ENCODE measurements around the gene PIP5K1B. TPM values are rescaled to one million over a fixed set of nuclear protein-coding genes. Genes with fewer than 3 reads are reported as not detected.

Gene PIP5K1B
- total RNA-seq, 1 experiment from 2014 or later: 5.2 TPM

DNA sequence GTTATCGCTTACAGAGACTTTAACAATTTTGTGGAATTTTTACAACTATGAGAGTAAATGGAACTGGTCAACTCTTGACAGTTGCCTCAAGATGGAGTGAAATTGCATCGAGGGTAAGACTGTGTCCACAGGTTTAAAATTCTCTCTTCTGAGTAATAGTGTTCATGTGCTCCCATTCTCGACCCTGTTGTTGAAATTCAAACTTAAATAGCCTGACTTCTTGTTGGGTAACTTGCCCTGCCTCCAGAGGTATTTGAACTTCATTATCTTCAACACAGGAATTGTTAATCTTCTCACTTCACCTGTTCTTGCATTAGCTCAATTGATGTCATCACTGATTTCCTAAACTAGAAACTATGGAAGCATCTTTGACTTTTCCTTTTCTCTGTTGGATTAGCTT, 77.5 kb downstream of the PIP5K1B start (continued):
- TF ChIP-seq, protein P1, sequence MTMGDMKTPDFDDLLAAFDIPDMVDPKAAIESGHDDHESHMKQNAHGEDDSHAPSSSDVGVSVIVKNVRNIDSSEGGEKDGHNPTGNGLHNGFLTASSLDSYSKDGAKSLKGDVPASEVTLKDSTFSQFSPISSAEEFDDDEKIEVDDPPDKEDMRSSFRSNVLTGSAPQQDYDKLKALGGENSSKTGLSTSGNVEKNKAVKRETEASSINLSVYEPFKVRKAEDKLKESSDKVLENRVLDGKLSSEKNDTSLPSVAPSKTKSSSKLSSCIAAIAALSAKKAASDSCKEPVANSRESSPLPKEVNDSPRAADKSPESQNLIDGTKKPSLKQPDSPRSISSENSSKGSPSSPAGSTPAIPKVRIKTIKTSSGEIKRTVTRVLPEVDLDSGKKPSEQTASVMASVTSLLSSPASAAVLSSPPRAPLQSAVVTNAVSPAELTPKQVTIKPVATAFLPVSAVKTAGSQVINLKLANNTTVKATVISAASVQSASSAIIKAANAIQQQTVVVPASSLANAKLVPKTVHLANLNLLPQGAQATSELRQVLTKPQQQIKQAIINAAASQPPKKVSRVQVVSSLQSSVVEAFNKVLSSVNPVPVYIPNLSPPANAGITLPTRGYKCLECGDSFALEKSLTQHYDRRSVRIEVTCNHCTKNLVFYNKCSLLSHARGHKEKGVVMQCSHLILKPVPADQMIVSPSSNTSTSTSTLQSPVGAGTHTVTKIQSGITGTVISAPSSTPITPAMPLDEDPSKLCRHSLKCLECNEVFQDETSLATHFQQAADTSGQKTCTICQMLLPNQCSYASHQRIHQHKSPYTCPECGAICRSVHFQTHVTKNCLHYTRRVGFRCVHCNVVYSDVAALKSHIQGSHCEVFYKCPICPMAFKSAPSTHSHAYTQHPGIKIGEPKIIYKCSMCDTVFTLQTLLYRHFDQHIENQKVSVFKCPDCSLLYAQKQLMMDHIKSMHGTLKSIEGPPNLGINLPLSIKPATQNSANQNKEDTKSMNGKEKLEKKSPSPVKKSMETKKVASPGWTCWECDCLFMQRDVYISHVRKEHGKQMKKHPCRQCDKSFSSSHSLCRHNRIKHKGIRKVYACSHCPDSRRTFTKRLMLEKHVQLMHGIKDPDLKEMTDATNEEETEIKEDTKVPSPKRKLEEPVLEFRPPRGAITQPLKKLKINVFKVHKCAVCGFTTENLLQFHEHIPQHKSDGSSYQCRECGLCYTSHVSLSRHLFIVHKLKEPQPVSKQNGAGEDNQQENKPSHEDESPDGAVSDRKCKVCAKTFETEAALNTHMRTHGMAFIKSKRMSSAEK (CRISPR knock-in tag; IDR thresholded peaks at IDR 0.05; ENCODE audit: borderline replicate concordance): no peak
- TF ChIP-seq EMX1 (CRISPR knock-in tag; IDR thresholded peaks at IDR 0.05): no peak

DNA sequence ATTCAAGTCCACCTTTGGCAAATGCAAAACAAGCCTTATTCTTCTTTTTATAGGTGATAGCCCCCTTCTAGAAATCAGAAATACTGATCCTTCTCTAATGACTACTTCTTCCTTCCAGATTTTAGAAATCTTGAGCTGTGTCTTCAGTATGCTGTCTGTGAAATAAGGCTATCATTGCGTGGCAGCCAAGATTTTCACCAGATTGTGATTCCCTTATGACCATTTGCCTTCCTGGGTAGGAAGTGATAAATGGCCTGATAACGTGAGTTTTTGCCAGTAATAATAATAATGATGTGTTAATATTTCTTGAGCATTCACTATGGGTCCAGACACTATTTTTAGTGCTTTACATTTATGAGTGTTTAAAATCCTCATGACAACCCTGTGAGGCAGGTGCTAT, 80.9 kb downstream of the PIP5K1B start:
- DNase-seq (ENCODE audit: low spot score) (no peak), ATAC-seq (no peak)
- Mint-ChIP-seq H3K36me3 (no peaks in the 10 kb centered on the region), H3K27ac (no peak overlapping the region), H3K4me1 (peaks cover 7% of the 10 kb centered on the region), H3K4me3 (no peak overlapping the region), H3K27me3 (ENCODE audit: low read depth) (no peaks in the 10 kb centered on the region), H3K9me3 (no peaks in the 10 kb centered on the region)
- TF ChIP-seq ZNF317 (CRISPR knock-in tag; IDR thresholded peaks at IDR 0.05; ENCODE audit: borderline replicate concordance, low read depth) (no peak), ZNF416 (CRISPR knock-in tag; IDR thresholded peaks at IDR 0.05) (no peak), ESRRA (CRISPR knock-in tag; IDR thresholded peaks at IDR 0.05; ENCODE audit: borderline replicate concordance) (no peak), ZNF219 (CRISPR knock-in tag; IDR thresholded peaks at IDR 0.05; ENCODE audit: borderline replicate concordance) (no peak), JUN (CRISPR knock-in tag; IDR thresholded peaks at IDR 0.05) (no peak), FOXJ3 (CRISPR knock-in tag; IDR thresholded peaks at IDR 0.05; ENCODE audit: borderline replicate concordance) (no peak), JAZF1 (CRISPR knock-in tag; IDR thresholded peaks at IDR 0.05) (no peak), ZNF671 (CRISPR knock-in tag; IDR thresholded peaks at IDR 0.05) (no peak), CREB1 (CRISPR knock-in tag; IDR thresholded peaks at IDR 0.05) (no peak), FOXK1 (CRISPR knock-in tag; IDR thresholded peaks at IDR 0.05) (no peak), PRRX2 (CRISPR knock-in tag; IDR thresholded peaks at IDR 0.05) (no peak), TP53 (CRISPR knock-in tag; IDR thresholded peaks at IDR 0.05) (no peak)
- TF ChIP-seq, protein P1 (CRISPR knock-in tag; IDR thresholded peaks at IDR 0.05; ENCODE audit: borderline replicate concordance): no peak
- POLR2A ChIA-PET: no interaction called here
- CTCF ChIA-PET: no interaction called here

DNA sequence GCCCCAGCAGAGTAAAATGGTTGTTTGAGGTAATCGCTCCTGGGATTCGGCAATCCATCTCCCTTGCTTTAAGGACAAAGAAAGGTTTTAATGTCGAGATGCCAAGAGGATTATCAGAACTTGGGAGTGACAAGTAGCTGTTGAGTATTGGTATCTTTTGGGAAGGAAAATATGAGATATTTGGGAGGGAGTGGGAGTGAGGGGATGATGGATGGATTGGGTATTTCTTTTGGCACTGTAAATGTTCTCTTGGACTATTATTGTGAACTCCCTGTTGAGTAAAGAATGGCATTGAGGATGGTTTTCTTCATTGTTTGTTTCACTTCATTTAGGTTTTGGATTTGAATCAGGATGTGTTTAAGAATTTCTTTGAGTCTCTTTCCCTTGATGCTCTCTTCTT, 86.1 kb downstream of the PIP5K1B start:
- H3K27me3 Mint-ChIP-seq (ENCODE audit: low read depth): no peaks in the 10 kb centered on the region
- H3K4me1 Mint-ChIP-seq: no peaks in the 10 kb centered on the region
- no peak overlapping the region for H3K4me3 Mint-ChIP-seq
- ChIA-PET CTCF (no interaction called here), POLR2A (no interaction called here)
- H3K27ac Mint-ChIP-seq: no peak overlapping the region
- ATAC-seq (no peak), DNase-seq (ENCODE audit: low spot score) (no peak)
- no peaks in the 10 kb centered on the region for H3K36me3 Mint-ChIP-seq
- H3K9me3 Mint-ChIP-seq: no peaks in the 10 kb centered on the region
- TF ChIP-seq, protein P2, sequence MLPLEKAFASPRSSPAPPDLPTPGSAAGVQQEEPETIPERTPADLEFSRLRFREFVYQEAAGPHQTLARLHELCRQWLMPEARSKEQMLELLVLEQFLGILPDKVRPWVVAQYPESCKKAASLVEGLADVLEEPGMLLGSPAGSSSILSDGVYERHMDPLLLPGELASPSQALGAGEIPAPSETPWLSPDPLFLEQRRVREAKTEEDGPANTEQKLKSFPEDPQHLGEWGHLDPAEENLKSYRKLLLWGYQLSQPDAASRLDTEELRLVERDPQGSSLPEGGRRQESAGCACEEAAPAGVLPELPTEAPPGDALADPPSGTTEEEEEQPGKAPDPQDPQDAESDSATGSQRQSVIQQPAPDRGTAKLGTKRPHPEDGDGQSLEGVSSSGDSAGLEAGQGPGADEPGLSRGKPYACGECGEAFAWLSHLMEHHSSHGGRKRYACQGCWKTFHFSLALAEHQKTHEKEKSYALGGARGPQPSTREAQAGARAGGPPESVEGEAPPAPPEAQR (CRISPR knock-in tag; IDR thresholded peaks at IDR 0.05): no peak
- TF ChIP-seq MYBL2 (CRISPR knock-in tag; IDR thresholded peaks at IDR 0.05): no peak
- TF ChIP-seq KAT7 (CRISPR knock-in tag; IDR thresholded peaks at IDR 0.05; ENCODE audit: borderline replicate concordance): no peak
- TF ChIP-seq FOXJ3 (CRISPR knock-in tag; IDR thresholded peaks at IDR 0.05; ENCODE audit: borderline replicate concordance): no peak
- TF ChIP-seq HMGA2 (CRISPR knock-in tag; IDR thresholded peaks at IDR 0.05): no peak
- TF ChIP-seq MLX (CRISPR knock-in tag; IDR thresholded peaks at IDR 0.05): no peak
- TF ChIP-seq EMX1 (CRISPR knock-in tag; IDR thresholded peaks at IDR 0.05): no peak
- no peak for TF ChIP-seq FOXK1 (CRISPR knock-in tag; IDR thresholded peaks at IDR 0.05)
- TF ChIP-seq MXD4 (CRISPR knock-in tag; IDR thresholded peaks at IDR 0.05; ENCODE audit: borderline replicate concordance): no peak
- TF ChIP-seq ZNF671 (CRISPR knock-in tag; IDR thresholded peaks at IDR 0.05): no peak

Measured in WTC11 (cell line).